ENCODE measurements around the gene PRKAG3.

DNA sequence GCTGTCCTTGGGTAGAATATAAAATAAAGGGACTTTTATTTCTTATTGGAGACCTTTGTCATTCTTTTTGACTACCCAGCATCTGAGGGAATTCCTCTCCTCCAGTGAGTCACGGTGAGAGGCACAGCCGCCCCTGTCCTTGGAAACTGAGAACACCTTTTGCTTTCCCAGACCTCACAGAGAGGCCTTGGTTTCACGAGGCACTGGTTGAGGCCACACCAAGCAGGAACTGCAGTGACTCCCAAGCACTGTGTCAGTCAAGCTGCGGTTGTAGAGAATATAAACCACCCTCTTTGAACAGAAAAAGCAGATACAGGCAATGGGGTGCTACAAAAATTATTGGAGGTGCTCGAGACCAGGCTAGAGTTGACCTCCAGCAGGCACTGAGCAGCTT is 16.4 kb downstream of the PRKAG3 start:
- TF ChIP-seq CTCF (IDR thresholded peaks at IDR 0.05; ENCODE audit: poor library complexity) (no peak), EZH2phosphoT487 (IDR thresholded peaks at IDR 0.05; ENCODE audit: low read depth, severe bottlenecking, unreplicated experiment) (no peak), EZH2 (IDR thresholded peaks at IDR 0.05; ENCODE audit: borderline replicate concordance) (no peak)
